Thyroid gland (tissue), 4 donors: Measurements from ENCODE around the gene PPP4C. TPM values are rescaled to one million over a fixed set of nuclear protein-coding genes. Genes with fewer than 3 reads are reported as not detected.

Experiments
- DNase-seq, 2 donors: peaks; one replicate each; pipeline ENCODE4 v3.0.0-alpha.2; 2019
- H3K27ac ChIP-seq, 3 donors: fragments of 200-600 bp; sonication (generic); 1 replicate in 2 of 3; 2 replicates in 1 of 3; pipeline ENCODE4 v1.5.1; 2016 to 2019; ENCODE audit warnings: mild to moderate bottlenecking in 1 of 3, moderate library complexity in 1 of 3
- H3K27me3 ChIP-seq: fragments of 200-600 bp; sonication (generic); one replicate; pipeline ENCODE4 v1.5.1; 2019
- H3K36me3 ChIP-seq, 2 donors: fragments of 200-600 bp; sonication (generic); one replicate each; pipeline ENCODE4 v1.5.1; 2016 to 2019
- H3K4me1 ChIP-seq, 2 donors: fragments of 200-600 bp; sonication (generic); one replicate each; pipeline ENCODE4 v1.5.1; 2017 to 2019
- H3K4me3 ChIP-seq, 3 donors: fragments of 200-600 bp; sonication (generic); replicated peaks in 1 of 3; 1 replicate in 2 of 3; 2 replicates in 1 of 3; pipeline ENCODE4 v1.5.1; 2016; ENCODE audit warnings: mild to moderate bottlenecking in 1 of 3
- H3K9me3 ChIP-seq: fragments of 200-600 bp; sonication (generic); one replicate; pipeline ENCODE4 v1.5.1; 2017
- CTCF ChIP-seq, 6 experiments: fragments of 200-600 bp in 3 of 6; fragments of 450-650 bp in 3 of 6; sonication (generic) in 3 of 6; IDR thresholded peaks; one replicate each; pipeline ENCODE4 v1.5.1; 2016 to 2019; ENCODE audit warnings: antibody characterized with exemption in 6 of 6, mild to moderate bottlenecking in 2 of 6, inconsistent platforms in 1 of 6, moderate library complexity in 1 of 6
- POLR2A ChIP-seq, 2 donors: fragments of 450-650 bp; IDR thresholded peaks; one replicate each; pipeline ENCODE4 v1.6.1; 2017; ENCODE audit warnings: antibody characterized with exemption in 2 of 2, mild to moderate bottlenecking in 2 of 2, moderate library complexity in 1 of 2
- WGBS, 2 donors: methylation state at CpG; one replicate each; pipeline ENCODE4 v1.1.5; 2017; 5-methylcytosine and 5-hydroxymethylcytosine counted together
- intact Hi-C: fragments of 100-400 bp; cut with DNase I; formaldehyde crosslinking; loops from one replicate; pipeline ENCODE4 v1.15.1; 2023
- total RNA-seq, 4 donors: library from RNA; depleted of rRNA; stranded (reverse); fragments of >200 nt; gene quantifications; one replicate each; pipeline ENCODE4 v1.2.3, GENCODE V29; 2016

The PPP4C gene
- total RNA-seq, 4 donors from 2014 or later = 43.6 to 59.9 (median 50.8) TPM

GRCh38 chr16:30115238-30115637, 39.4 kb downstream of the PPP4C start:
- Histone ChIP-seq H3K9me3 (no peaks in the 10 kb centered on the region), H3K4me3 (no peak overlapping the region), H3K4me1 (peaks cover 4 to 5% of the 10 kb centered on the region in 2 donors), H3K36me3 (peaks cover 39% of the 10 kb centered on the region in 2 donors), H3K27me3 (no peaks in the 10 kb centered on the region), H3K27ac (no peak overlapping the region)
- WGBS, 2 donors = 88 to 96% methylated on average over 6 to 7 of the region's 7 CpGs
- intact Hi-C loops = no loop called here
- no peak for TF ChIP-seq CTCF (IDR thresholded peaks at IDR 0.05)
- no peak for TF ChIP-seq POLR2A (IDR thresholded peaks at IDR 0.05)
- DNase-seq = no peak

DNA sequence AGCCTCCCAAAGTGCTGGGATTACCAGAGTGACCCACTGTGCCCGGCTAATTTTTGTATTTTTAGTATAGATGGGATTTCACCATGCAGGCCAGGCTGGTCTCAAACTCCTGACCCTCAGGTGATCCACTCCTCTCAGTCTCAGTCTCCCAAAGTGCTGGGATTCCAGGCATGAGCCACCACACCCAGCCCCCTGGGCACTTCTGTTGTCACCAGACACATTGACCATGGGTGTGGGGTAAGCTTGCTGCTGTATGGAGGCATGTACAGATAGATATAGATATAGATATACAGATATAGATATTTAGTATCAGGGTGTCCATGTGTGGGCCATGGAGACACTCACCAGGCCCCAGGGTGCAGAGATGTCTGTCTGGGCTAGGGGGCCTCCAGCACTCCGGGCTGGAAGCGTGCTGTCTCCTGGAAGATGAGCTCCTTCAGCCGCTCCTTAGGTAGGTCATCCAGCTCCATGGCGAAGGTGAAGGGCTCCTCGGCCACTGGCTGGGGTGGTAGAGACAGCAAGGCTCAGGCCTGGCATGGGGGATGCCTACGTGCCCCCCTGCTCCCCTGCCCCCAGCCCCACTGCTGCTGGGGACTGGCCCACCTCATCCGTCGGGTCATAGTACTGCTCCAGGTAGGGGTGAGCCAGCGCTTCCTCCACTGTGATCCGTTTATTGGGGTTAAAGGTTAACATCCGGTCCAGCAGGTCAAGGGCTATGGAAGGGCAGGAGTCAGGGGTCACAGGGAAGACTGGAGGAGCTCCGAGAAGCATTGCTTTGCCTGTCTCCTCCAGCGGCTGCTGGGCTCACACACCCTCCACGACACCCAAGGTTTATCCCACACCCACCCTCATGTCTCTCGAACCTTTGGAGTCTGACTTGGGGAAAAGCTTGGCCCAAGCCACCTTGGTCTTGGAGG, 40.8 kb downstream of the PPP4C start:
- intact Hi-C loops = no loop called here
- WGBS, 2 donors = 93 to 96% methylated on average over 9 to 14 of the region's 16 CpGs

GRCh38 chr16:30117768-30118167, 42.0 kb downstream of the PPP4C start:
- H3K36me3 ChIP-seq = peaks cover 36 to 39% of the 10 kb centered on the region in 2 donors
- H3K27me3 ChIP-seq = no peaks in the 10 kb centered on the region
- no peak for DNase-seq
- WGBS, 2 donors = 94 to 99% methylated on average over 9 to 10 of the region's 10 CpGs
- intact Hi-C loops = no loop called here
- H3K4me3 ChIP-seq = no peak overlapping the region
- H3K27ac ChIP-seq = no peak overlapping the region
- peaks cover 7 to 23% of the 10 kb centered on the region in 2 donors for H3K4me1 ChIP-seq
- no peaks in the 10 kb centered on the region for H3K9me3 ChIP-seq
- TF ChIP-seq CTCF (IDR thresholded peaks at IDR 0.05) (no peak), POLR2A (IDR thresholded peaks at IDR 0.05) (no peak)

More for the DNA sequence above, 40.8 kb downstream of the PPP4C start:
- peaks cover 39% of the 10 kb centered on the region in 2 donors for H3K36me3 ChIP-seq
- no peaks in the 10 kb centered on the region for H3K9me3 ChIP-seq
- H3K4me3 ChIP-seq = no peak overlapping the region
- H3K27me3 ChIP-seq = no peaks in the 10 kb centered on the region
- no peak for TF ChIP-seq CTCF (IDR thresholded peaks at IDR 0.05)
- no peak for TF ChIP-seq POLR2A (IDR thresholded peaks at IDR 0.05)
- no peak overlapping the region for H3K27ac ChIP-seq
- H3K4me1 ChIP-seq = peaks cover 4 to 15% of the 10 kb centered on the region in 2 donors
- no peak for DNase-seq

- intact Hi-C loops = no loop called here
- H3K27me3 ChIP-seq = no peaks in the 10 kb centered on the region
- WGBS, 2 donors = 91 to 96% methylated on average over 2 of the region's 2 CpGs
Measured at GRCh38 chr16:30119428-30119827, 43.6 kb downstream of the PPP4C start.

More at GRCh38 chr16:30119428-30119827, 43.6 kb downstream of the PPP4C start:
- no peak for DNase-seq
- Histone ChIP-seq H3K4me3 (no peak overlapping the region), H3K4me1 (peaks cover 13 to 28% of the 10 kb centered on the region in 2 donors), H3K9me3 (no peaks in the 10 kb centered on the region), H3K36me3 (peaks cover 33 to 34% of the 10 kb centered on the region in 2 donors), H3K27ac (no peak overlapping the region)
- TF ChIP-seq CTCF (IDR thresholded peaks at IDR 0.05) (no peak), POLR2A (IDR thresholded peaks at IDR 0.05) (no peak)
